Measurements from ENCODE around the gene KIF26B. TPM values are rescaled to one million over a fixed set of nuclear protein-coding genes. Genes with fewer than 3 reads are reported as not detected.

Gene KIF26B
- total and polyA plus RNA-seq, 10 of the 15 experiments (the other 5 are each of a cell fraction or from before 2014, with no cell fraction given) = 0.35 to 11.6 (median 2.2) TPM

- no peak for TF ChIP-seq E2F4 (IDR thresholded peaks at IDR 0.05; ENCODE audit: low read depth, low read length)
Measured at GRCh38 chr1:245465666-245466065, 310.9 kb downstream of the KIF26B start (continued).

DNA sequence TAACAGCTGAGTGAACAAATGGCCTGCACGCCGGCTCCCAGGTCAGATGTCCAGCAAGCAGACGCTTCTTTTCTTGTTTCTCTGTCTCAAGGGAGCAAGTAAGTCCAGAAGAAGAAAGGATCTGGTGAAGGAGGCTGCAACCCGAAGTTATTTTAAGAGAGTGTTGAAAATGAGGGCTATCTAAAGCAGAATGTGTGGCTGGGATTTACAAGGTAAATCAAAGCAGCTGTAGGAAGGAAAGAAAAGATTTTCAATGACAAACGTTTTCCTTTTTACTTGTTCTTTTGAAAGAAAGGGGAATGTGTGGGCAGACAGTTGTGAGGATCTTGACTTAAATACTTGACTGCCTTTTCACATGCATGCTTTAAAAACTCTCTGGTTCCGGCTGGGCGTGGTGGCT, 311.5 kb downstream of the KIF26B start:
- FAIRE-seq = no peak
- intact Hi-C loops (cut with micrococcal nuclease; ENCODE audit: unreplicated experiment) = no loop called here
- H3K27ac ChIP-seq (ENCODE audit: control insufficient read depth, insufficient read depth) = no peak overlapping the region
- ATAC-seq = no peak
- RAD21 ChIA-PET (ENCODE audit: unreplicated experiment) = no interaction called here
- no peak overlapping the region for H2AFZ ChIP-seq (ENCODE audit: control insufficient read depth, low read depth, low read length)
- H3K27me3 ChIP-seq (replicated peaks in 1 of 2; ENCODE audit: control insufficient read depth in 2 of 2, insufficient read depth in 2 of 2, low read length in 1 of 2) = no peaks in the 10 kb centered on the region
- H3K36me3 ChIP-seq (ENCODE audit: control insufficient read depth in 2 of 2, insufficient read depth in 2 of 2, low read length in 1 of 2) = no peaks in the 10 kb centered on the region
- in situ Hi-C loops (cut with MboI) = no loop called here
- CTCF ChIA-PET = no interaction called here
- H3K9ac ChIP-seq (ENCODE audit: control insufficient read depth, insufficient read depth, low read length) = no peak overlapping the region
- no peak overlapping the region for H3K4me3 ChIP-seq
- no peaks in the 10 kb centered on the region for H3K9me3 ChIP-seq (replicated peaks; ENCODE audit: control insufficient read depth, insufficient read depth, low read length)
- no peak for DNase-seq (ENCODE audit: low read depth, low spot score)
- H3K79me2 ChIP-seq (ENCODE audit: control insufficient read depth, insufficient read depth, low read length) = no peaks in the 10 kb centered on the region
- H3K4me1 ChIP-seq (ENCODE audit: control insufficient read depth, insufficient read depth, low read length) = no peaks in the 10 kb centered on the region
- no peaks in the 10 kb centered on the region for H4K20me1 ChIP-seq (ENCODE audit: control insufficient read depth, insufficient read depth)
- POLR2A ChIA-PET = no interaction called here
- no TSS peak for BruUV-seq (replicated peaks)
- WGBS (ENCODE audit: insufficient coverage, insufficient replicate concordance, low lambda C conversion rate, missing lambda C conversion rate) = 42% methylated on average over 7 of the region's 7 CpGs
- no peak overlapping the region for H3K4me2 ChIP-seq (ENCODE audit: control insufficient read depth, insufficient read depth)
- SMC1A ChIA-PET (ENCODE audit: uncharacterized antibody, unreplicated experiment) = no interaction called here
- no peak for TF ChIP-seq DPF2 (IDR thresholded peaks at IDR 0.05)
- TF ChIP-seq SPI1 (IDR thresholded peaks at IDR 0.05; ENCODE audit: borderline replicate concordance, insufficient read depth, low read depth, low read length) = no peak
- TF ChIP-seq HSF1 (IDR thresholded peaks at IDR 0.05; ENCODE audit: low read depth, low read length) = no peak
- no peak for TF ChIP-seq NBN (IDR thresholded peaks at IDR 0.05)
- no peak for TF ChIP-seq ATF7 (IDR thresholded peaks at IDR 0.05; ENCODE audit: low read depth)
- no peak for TF ChIP-seq EZH2 (IDR thresholded peaks at IDR 0.05; ENCODE audit: borderline replicate concordance, control insufficient read depth, low read depth, low read length)
- no peak for TF ChIP-seq TARDBP (IDR thresholded peaks at IDR 0.05; ENCODE audit: borderline replicate concordance)
- TF ChIP-seq, protein P1, sequence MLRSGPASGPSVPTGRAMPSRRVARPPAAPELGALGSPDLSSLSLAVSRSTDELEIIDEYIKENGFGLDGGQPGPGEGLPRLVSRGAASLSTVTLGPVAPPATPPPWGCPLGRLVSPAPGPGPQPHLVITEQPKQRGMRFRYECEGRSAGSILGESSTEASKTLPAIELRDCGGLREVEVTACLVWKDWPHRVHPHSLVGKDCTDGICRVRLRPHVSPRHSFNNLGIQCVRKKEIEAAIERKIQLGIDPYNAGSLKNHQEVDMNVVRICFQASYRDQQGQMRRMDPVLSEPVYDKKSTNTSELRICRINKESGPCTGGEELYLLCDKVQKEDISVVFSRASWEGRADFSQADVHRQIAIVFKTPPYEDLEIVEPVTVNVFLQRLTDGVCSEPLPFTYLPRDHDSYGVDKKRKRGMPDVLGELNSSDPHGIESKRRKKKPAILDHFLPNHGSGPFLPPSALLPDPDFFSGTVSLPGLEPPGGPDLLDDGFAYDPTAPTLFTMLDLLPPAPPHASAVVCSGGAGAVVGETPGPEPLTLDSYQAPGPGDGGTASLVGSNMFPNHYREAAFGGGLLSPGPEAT (IDR thresholded peaks at IDR 0.05; ENCODE audit: low read depth) = no peak
- no peak for TF ChIP-seq SMC3 (IDR thresholded peaks at IDR 0.05; ENCODE audit: borderline replicate concordance, low read length)
- TF ChIP-seq, protein P2, sequence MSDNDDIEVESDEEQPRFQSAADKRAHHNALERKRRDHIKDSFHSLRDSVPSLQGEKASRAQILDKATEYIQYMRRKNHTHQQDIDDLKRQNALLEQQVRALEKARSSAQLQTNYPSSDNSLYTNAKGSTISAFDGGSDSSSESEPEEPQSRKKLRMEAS (IDR thresholded peaks at IDR 0.05; ENCODE audit: low read depth, low read length) = no peak
- no peak for TF ChIP-seq CHD2 (IDR thresholded peaks at IDR 0.05; ENCODE audit: borderline replicate concordance, low read depth, low read length)
- no peak for TF ChIP-seq POLR2A (IDR thresholded peaks at IDR 0.05; ENCODE audit: low read depth, low read length)
- TF ChIP-seq RB1 (IDR thresholded peaks at IDR 0.05; ENCODE audit: borderline replicate concordance) = no peak
- TF ChIP-seq EP300 (IDR thresholded peaks at IDR 0.05; ENCODE audit: borderline replicate concordance in 1 of 2, control insufficient read depth in 1 of 2, low read depth in 2 of 2, low read length in 2 of 2) = no peak
- no peak for TF ChIP-seq POLR2AphosphoS5 (IDR thresholded peaks at IDR 0.05; ENCODE audit: low read length)
